HepG2 (cell line): Measurements from ENCODE around the gene ZNF217. TPM values are rescaled to one million over a fixed set of nuclear protein-coding genes. Genes with fewer than 3 reads are reported as not detected.

Source experiments
- CAMTA2 ChIP-seq: sonication (generic); formaldehyde crosslinking; IDR thresholded peaks from 2 replicates; pipeline ENCODE4 v1.4.0; 2020; ENCODE audit warnings: mild to moderate bottlenecking, missing genetic modification reagents, borderline replicate concordance
- CREM ChIP-seq, 2 experiments: sonication (generic) in 1 of 2; formaldehyde crosslinking in 1 of 2; IDR thresholded peaks; 2 replicates each; pipeline versions ENCODE4 v1.4.0 to v1.6.1; 2016 to 2020; ENCODE audit warnings: antibody characterized with exemption in 1 of 2, mild to moderate bottlenecking in 1 of 2, missing genetic modification reagents in 1 of 2
- DBP ChIP-seq: sonication (generic); formaldehyde crosslinking; IDR thresholded peaks from 2 replicates; pipeline ENCODE4 v1.4.0; 2020; ENCODE audit warnings: missing genetic modification reagents; ENCODE audit errors: not compliant biosample characterization
- GABPB1 ChIP-seq: IDR thresholded peaks from 2 replicates; pipeline ENCODE4 v1.6.1; 2016; ENCODE audit warnings: mild to moderate bottlenecking, missing genetic modification reagents, moderate library complexity, missing compliant biosample characterization
- IKZF4 ChIP-seq: sonication (generic); formaldehyde crosslinking; IDR thresholded peaks from 2 replicates; pipeline ENCODE4 v1.5.1; 2020; ENCODE audit warnings: borderline replicate concordance, mild to moderate bottlenecking, low read depth, missing genetic modification reagents; ENCODE audit errors: not compliant biosample characterization
- KAT2B ChIP-seq: fragments of 150-350 bp; IDR thresholded peaks from 2 replicates; pipeline ENCODE4 v1.6.1; 2014; ENCODE audit warnings: low read depth, low read length, borderline replicate concordance
- MBD4 ChIP-seq: IDR thresholded peaks from 2 replicates; pipeline ENCODE4 v1.6.1; 2012; ENCODE audit warnings: low read length, inconsistent platforms, borderline replicate concordance
- MIXL1 ChIP-seq: IDR thresholded peaks from 2 replicates; pipeline ENCODE4 v1.6.1; 2016
- NCOA5 ChIP-seq: sonication (generic); formaldehyde crosslinking; IDR thresholded peaks from 2 replicates; pipeline ENCODE4 v1.4.0; 2020; ENCODE audit warnings: missing genetic modification reagents
- RCOR2 ChIP-seq: IDR thresholded peaks from 2 replicates; pipeline ENCODE4 v1.6.1; 2016; ENCODE audit warnings: missing biosample characterization, missing genetic modification reagents
- RERE ChIP-seq: IDR thresholded peaks from 2 replicates; pipeline ENCODE4 v1.6.1; 2016; ENCODE audit warnings: low read depth, missing genetic modification reagents, missing compliant biosample characterization
- SAFB2 ChIP-seq: sonication (generic); formaldehyde crosslinking; IDR thresholded peaks from 2 replicates; pipeline ENCODE4 v1.5.1; 2020; ENCODE audit warnings: missing genetic modification reagents, low read depth, mild to moderate bottlenecking, borderline replicate concordance
- SRSF1 ChIP-seq: fragments of 200-400 bp; formaldehyde crosslinking; optimal IDR thresholded peaks from 2 replicates; pipeline ENCODE3; 2017; ENCODE audit warnings: mild to moderate bottlenecking, low read depth, low read length, moderate library complexity
- TBP ChIP-seq: sonication (generic); formaldehyde crosslinking; IDR thresholded peaks from 2 replicates; pipeline ENCODE4 v1.5.0; 2020; ENCODE audit warnings: missing genetic modification reagents
- TBX2 ChIP-seq: sonication (generic); formaldehyde crosslinking; IDR thresholded peaks from 2 replicates; pipeline ENCODE4 v1.5.0; 2020; ENCODE audit warnings: missing genetic modification reagents, mild to moderate bottlenecking, borderline replicate concordance
- ZBTB42 ChIP-seq: sonication (generic); formaldehyde crosslinking; IDR thresholded peaks from 2 replicates; pipeline ENCODE4 v1.5.0; 2020; ENCODE audit warnings: mild to moderate bottlenecking, missing genetic modification reagents
- ZBTB46 ChIP-seq: sonication (generic); formaldehyde crosslinking; IDR thresholded peaks from 2 replicates; pipeline ENCODE4 v1.4.0; 2020; ENCODE audit warnings: mild to moderate bottlenecking, missing genetic modification reagents, borderline replicate concordance
- ZFP36L2 ChIP-seq: sonication (generic); formaldehyde crosslinking; IDR thresholded peaks from 2 replicates; pipeline ENCODE4 v1.4.0; 2020; ENCODE audit warnings: missing genetic modification reagents
- ZNF264 ChIP-seq: sonication (generic); formaldehyde crosslinking; IDR thresholded peaks from 2 replicates; pipeline ENCODE4 v1.4.0; 2020; ENCODE audit warnings: missing genetic modification reagents
- ZNF441 ChIP-seq: sonication (generic); formaldehyde crosslinking; IDR thresholded peaks from 2 replicates; pipeline ENCODE4 v1.7.0; 2021; ENCODE audit warnings: missing genetic modification reagents, borderline replicate concordance
- ZNF792 ChIP-seq: IDR thresholded peaks from 2 replicates; pipeline ENCODE4 v1.6.1; 2016
- ZNF816 ChIP-seq: sonication (generic); formaldehyde crosslinking; IDR thresholded peaks from 2 replicates; pipeline ENCODE4 v1.8.0; 2022; ENCODE audit warnings: missing genetic modification reagents, mild to moderate bottlenecking, borderline replicate concordance
- polyA plus RNA-seq, 8 experiments: library from polyadenylated mRNA; depleted of rRNA in 3 of 8; stranded (reverse) in 7 of 8; unstranded in 1 of 8; fragments of >200 nt; fragmentation: Illumina TruSeq in 4 of 8; extraction: Trizol in 4 of 8; gene quantifications; 2 replicates each; pipeline versions ENCODE4 v1.2.1 to v1.2.3, GENCODE V29; 2011 to 2016; ENCODE audit warnings: low read depth in 4 of 8, missing spikeins in 1 of 8, mixed read lengths in 1 of 8; ENCODE audit not compliant: insufficient read depth in 1 of 8
- total RNA-seq, 5 experiments: library from RNA; depleted of rRNA; stranded (reverse); fragments of >200 nt; fragmentation: Illumina TruSeq; extraction: Trizol; gene quantifications; 2 replicates each; pipeline ENCODE4 v1.2.3, GENCODE V29; 2016; ENCODE audit warnings: low read depth in 1 of 5

The ZNF217 gene
- total and polyA plus RNA-seq, 2 of the 13 experiments (the other 11 are each of a cell fraction or from before 2014, with no cell fraction given) = 22.3 to 29.8 TPM

- TF ChIP-seq IKZF4 (CRISPR knock-in tag) (peak; percentile 60), RERE (peak; percentile 80), ZNF792 (CRISPR knock-in tag) (peak; percentile 73), DBP (CRISPR knock-in tag) (peak; percentile 16), CREM (IDR thresholded peaks at IDR 0.05) (peak; percentile 90), CREM (CRISPR knock-in tag; IDR thresholded peaks at IDR 0.05) (no peak), ZBTB46 (CRISPR knock-in tag) (no peak), TBX2 (CRISPR knock-in tag) (peak; percentile 98), KAT2B (peak; percentile 75; the same call in 1 of the 2 replicates), ZBTB42 (0 out of 2 replicates have a peak, but pooled peaks have one; percentile 83), SAFB2 (no peak), MIXL1 (CRISPR knock-in tag) (peak; percentile 73), RCOR2 (CRISPR knock-in tag) (peak; percentile 63; the same call in 1 of the 2 replicates), NCOA5 (CRISPR knock-in tag) (no peak), CAMTA2 (CRISPR knock-in tag) (no peak), MBD4 (no peak), SRSF1 (no peak), GABPB1 (CRISPR knock-in tag) (no peak; the same call in 1 of the 2 replicates), ZFP36L2 (CRISPR knock-in tag) (no peak), ZNF264 (CRISPR knock-in tag) (peak; percentile 72), TBP (CRISPR knock-in tag) (no peak), ZNF816 (peak; percentile 93), ZNF441 (CRISPR knock-in tag) (0 out of 2 replicates have a peak, but pooled peaks have one; percentile 48)
These were observed 48.8 kb upstream of the ZNF217 start (continued) for GRCh38 chr20:53642196-53643030.
